GM19463 (cell line): ENCODE measurements around the gene KLC3.

Experiments used
- ATAC-seq: cut with Tn5 transposase; IDR thresholded peaks from one replicate; pipeline ENCODE4 v1.9.1; 2021; ENCODE audit warnings: mild to moderate bottlenecking, moderate library complexity; ENCODE audit not compliant: unreplicated experiment

KLC3 gene

GRCh38 chr19:45370410-45371204 is 30.1 kb downstream of the KLC3 start, which contains the start of gene ERCC2:
TSS of gene ERCC2 (minus strand) at chr19:45370573. CDS start at chr19:45370540, 33 bp downstream.
- ATAC-seq, result peak; percentile 98

GRCh38 chr19:45376045-45376724 is 35.6 kb downstream of the KLC3 start:
- no peak for ATAC-seq

- no peak for ATAC-seq
Measured at GRCh38 chr19:45380107-45380506, 39.6 kb downstream of the KLC3 start.

- no peak for ATAC-seq
Measured at GRCh38 chr19:45382426-45382825, 41.9 kb downstream of the KLC3 start.

GRCh38 chr19:45385392-45386221 is 45.1 kb downstream of the KLC3 start:
- no peak for ATAC-seq

GRCh38 chr19:45391346-45391745 is 50.8 kb downstream of the KLC3 start:
- no peak for ATAC-seq

GRCh38 chr19:45391871-45392665 is 51.5 kb downstream of the KLC3 start:
- no peak for ATAC-seq

GRCh38 chr19:45395821-45396617 is 55.5 kb downstream of the KLC3 start:
- no peak for ATAC-seq

- no peak for ATAC-seq
Measured at GRCh38 chr19:45400192-45400591, 59.6 kb downstream of the KLC3 start.
